NCI-H2196 (cell line): ENCODE data around the gene MLXIPL.
"Not testable (repeated sequence)": the region's sequence is repeated elsewhere in the genome, so short reads cannot be mapped to it uniquely, and the experiment has no call there.

ENCODE experiments used
- DNase-seq: peaks from one replicate; lab custom pipeline; 2025; ENCODE audit not compliant: unreplicated experiment; lab: John Stamatoyannopoulos, UW

MLXIPL gene

DNA sequence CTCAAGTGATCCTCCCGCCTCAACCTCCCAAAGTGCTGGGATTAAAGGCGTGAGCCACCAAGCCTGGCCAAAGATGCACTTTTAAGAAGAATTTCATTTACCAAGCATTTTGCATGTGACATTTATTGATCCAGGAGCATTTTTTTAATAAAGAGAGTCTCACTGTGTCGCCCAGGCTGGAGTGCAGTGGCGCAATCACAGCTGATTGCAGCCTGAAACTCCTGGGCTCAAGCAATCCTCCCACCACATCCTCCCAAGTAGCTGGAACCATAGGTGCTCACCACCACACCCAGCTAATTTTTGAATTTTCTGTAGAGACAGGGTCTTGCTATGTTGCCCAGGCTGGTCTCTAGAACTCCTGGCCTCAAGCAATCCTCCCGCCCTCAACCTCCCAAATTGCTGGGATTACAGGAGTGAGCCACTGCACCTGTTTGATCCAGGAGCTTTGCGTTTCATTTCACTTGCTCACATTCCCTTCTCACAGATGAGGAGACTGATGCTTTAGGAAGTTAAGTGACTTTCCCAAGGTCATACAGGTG is 41.6 kb downstream of the MLXIPL start:
- DNase-seq: no peak

DNA sequence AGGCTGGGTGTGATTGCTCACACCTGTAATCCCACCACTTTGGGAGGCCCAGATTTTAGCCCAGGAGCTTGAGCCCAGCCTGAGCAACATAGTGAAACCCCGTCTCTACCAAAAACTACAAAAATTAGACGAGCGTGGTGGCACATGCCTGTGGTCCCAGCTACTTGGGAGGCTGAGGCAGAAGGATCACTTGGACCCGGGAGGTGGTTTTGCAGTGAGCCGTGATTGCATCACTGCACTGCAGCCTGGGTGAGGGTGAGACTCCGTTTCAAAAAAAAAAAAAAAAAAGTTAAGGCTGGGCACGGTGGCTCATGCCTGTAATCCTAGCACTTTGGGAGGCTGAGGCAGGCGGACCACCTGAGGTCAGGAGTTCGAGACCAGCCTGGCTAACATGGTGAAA is 43.3 kb downstream of the MLXIPL start:
- not testable (repeated sequence) for DNase-seq

DNA sequence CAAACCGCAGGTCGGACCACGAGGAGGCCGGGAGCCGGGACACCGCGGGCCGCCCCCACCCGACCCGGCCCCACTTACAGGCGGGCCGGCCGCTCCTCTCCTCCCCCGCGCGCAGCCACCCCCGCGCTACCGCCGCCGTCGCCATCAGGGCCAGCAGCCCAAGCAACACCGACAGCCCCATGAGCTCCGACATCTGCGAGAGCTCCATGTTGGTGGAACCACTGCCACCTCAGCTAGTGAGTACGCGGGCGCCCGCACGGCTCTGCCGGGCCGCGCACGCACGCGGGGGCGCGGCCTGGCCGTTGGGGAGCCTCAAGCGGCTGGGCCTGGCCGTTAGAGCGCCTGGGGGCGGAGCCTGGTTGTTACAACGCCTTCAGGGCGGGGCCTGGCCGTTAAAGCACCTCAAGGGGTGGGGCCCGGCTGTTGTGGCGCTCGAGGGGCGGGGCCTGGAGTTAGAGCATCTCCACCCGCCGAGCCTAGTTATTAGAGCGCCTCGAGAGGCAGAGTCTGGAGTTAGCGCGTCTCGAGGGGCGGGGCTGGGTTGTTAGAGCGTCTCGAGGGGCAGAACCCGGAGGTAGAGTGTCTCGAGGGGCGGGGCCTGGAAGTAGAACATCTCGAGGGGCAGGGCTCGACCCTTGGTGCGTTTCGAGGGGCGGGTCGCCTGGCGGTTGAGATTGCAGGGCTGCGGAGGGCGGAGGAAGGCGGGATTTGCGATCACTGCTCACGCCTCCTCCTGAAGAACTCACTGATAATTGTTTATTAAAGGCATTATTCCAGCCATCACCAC is 45.8 kb downstream of the MLXIPL start, which contains the start of gene TBL2:
Gene TBL2 (minus strand): TSS at position 238 of the 787 bp plus-strand sequence. CDS start 30 bp downstream, at position 208.
- DNase-seq: peak; percentile 99

DNA sequence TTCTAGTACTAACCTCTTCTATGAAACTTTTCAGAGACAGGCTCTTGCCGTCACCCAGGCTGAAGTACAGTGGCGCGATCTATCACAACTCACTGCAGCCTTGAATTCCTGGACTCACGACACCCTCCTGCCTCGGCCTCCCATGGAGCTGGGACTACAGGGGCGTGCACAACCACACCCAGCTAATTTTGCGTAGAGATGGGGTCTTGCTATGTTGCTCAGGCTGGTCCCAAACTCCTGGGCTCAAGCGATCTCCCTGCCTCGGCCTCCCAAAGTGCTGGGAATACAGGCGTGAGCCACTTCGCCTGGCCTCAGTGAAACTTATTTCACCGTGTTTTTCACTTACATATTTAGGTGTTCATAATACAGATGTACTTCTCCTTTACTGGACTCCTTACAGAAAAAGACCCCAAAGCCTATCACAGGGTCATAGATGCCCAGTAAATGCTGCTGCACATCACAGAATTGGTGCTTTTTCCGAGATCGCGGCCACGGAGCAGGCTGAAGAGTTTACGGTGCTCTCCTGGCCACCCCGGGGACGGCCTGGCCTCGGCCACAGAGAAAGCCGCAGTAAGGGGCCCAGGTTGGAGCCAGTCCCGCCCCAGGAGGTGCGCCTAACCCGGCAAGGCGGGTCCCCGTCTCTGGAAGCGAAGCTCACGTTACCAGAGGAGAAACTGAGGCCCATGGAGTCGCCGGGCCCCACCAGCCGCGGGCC is 46.5 kb downstream of the MLXIPL start:
- no peak for DNase-seq

DNA sequence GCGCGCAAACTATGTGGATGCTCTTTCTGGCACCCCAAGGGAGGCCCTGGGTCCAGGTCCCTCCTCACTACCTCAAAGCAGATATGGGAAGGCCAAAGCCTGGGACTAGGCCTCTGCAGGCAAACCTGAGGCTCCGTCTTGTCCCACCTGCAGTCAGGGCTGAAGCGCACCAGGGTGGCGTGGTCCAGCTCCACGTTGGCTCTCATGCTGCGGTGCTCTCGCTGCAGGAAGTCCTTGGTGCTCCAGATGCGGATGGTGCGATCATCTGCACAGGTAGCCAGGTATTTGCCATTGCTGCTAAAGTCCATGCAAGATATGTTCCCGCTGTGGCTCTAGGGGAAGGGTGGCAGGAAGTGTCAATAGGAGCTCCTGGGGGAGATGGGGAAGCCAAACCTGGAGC is 50.5 kb downstream of the MLXIPL start:
- no peak for DNase-seq

DNA sequence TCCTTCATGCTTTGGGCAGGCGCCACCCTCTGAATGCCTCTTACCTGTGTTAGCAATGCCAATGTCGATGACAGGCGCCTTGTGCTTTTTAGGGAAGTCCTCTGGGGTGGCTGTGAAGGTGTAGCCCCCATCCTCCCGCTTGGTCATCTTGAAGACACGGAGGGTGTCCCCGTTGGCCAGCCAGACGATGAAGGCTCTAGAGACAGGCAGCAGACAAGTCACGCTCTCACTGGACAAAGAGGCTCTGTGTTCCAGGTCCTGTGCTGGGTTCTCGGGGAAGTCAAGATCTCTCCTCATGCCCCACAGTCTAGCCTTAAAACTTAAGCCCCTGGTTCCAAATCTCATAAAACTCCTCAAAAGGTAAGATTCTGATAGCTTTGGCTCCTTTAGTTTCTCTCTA is 51.0 kb downstream of the MLXIPL start:
- no peak for DNase-seq

DNA sequence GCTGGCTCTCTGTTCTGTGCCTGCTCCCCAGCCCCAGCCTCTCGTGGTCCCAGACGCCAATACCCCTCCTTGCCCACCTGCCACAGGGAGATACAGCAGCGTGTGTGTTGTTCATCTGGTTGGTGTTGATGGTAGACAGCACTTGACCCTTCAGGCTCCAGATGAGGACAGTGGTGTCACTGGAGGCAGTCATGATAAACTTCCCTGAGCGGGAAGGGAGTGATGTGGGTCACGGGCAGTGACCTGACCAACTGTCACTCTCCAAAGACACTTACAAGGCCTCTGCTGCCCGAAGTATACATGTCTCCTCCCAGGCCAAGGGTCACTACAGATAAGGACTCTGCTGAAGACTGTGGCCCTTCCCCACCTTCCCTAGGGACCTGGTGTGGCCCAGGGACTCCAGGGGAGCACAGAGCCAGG is 51.5 kb downstream of the MLXIPL start:
- no peak for DNase-seq

DNA sequence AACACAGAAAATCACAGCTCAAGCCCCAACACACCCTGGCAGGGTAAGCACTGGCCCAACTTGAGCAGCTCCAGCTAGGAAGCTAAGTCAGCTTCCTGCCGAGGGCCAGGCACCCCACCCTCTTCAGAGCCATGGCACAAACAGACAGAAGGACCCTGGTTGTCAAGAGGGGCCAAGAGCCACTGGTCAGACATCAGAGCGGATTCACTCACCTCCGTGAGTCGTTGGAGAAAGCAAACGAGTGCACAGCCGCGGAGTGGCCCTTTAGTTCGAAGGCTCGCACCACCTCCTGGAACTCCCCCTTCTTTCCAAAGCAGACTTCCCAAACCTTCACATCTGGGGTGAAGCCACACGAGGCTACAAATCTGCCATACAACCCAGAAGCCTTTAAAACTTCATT is 53.3 kb downstream of the MLXIPL start:
- DNase-seq: no peak

DNA sequence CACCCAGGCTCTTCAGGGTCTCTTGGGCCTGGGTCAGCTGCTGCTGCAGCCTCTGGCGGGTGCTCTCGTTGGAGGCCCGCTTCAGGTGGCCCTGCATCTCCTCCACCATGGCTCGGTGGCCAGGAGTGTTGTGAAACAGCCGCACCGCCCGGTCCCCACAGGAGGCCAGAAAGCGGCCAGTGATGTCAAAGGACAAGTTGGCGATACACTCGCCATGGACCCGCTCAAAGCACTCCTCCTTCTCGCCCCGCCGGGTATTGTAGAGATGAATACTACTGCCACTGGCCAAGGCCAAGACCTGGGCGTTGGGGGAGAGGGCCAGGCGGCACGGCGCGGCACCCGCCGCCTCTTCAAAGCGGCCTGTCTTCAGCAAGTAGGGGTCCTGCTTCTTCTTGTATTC is 53.8 kb downstream of the MLXIPL start:
- no peak for DNase-seq

DNA sequence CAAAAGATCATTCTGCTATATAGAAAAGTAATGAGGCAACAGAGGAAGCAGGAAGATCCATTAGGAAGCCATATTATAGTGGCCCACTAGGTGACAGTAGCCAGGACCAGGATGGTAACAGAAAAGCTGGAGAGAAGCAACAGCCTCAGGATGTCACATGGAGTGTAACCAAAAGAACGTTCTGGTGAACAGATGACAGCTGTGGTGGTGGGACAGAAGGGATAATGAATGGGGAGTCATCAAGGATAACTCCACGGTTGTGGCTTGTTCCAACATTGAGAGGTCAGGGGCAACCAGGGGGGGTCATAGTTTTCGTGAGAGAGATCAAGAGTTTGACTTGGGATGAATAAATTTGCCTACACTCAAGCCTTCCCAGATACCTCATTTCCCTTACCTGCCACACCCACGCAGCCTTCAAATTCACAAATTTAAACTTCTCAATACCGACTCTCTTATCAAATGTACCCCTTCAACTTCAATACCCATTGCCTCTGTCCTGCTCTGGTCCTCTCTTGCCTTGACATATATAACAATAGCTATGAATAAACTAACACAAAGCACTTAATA is 55.2 kb downstream of the MLXIPL start:
- DNase-seq: no peak

DNA sequence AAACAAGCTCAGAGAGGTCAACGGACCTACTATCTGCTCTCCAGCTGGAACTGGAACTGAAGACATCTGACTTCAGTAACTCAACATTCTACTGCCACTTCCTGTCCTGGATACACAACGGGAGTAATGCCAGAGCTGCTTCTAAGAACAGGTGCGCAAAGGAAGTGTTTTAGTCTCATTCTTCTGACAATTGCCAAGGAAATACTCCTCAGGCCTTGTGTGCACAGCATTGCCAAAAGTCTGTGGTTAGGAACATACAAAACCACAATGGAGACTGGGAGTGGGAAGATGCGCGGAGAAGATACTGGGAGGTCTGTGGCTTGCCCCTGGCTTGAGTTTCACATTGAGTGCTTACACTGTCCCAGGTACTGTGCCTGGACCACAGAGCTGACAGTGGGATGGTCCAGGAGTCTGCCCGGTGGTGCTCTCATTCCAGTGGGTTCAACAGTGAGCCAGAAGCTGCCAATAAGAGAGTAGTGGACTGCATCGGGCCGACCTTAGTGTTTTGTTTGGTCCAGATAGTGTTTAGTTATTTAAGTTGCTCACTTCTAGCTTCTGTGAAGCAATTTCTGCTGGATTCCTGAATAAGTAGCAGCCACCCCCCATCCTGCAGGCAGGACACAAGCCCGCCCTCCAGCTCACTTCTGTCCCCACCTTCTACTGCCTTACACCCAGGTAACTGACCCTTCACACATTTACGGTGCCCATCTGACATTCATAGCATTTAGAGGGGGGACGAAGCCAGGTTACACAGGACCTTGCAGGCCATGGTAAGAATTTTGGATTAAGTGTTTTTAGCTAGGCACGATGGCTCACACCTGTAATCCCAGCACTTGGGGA is 56.3 kb downstream of the MLXIPL start:
- DNase-seq: no peak

DNA sequence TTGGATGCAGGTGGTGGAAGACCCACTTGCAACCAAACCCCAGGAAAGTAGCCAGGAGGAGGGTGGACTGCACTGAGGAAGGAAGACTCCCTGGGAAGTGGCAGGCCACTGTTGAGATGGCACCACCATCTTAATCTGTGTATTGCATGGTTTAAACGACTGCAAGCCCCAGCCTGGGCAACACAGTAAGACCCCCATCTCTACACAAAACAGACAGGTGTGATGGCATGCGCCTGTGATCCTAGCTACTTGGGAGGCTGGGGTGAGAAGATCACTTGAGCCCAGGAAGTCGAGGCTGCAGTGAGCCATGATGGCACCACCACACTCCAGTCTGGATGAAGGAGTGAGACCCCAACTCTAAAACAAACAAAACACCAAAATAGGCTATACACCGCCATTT is 57.2 kb downstream of the MLXIPL start:
- DNase-seq: no peak

DNA sequence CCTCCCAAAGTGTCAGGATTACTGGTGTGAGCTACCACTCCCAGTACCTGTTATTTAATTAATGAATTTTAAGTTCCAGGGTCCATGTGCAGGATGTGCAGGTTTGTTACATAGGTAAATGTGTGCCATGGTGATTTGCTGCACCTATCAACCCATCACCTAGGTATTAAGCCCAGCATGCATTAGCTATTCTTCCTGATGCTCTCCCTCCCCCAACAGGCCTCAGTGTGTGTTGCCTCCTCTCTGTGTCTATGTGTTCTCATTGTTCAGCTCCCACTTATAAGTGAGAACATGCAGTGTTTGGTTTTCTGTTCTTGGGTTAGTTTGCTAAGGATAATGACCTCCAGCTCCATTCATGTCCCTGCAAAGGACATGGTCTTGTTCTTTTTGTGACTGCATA is 57.9 kb downstream of the MLXIPL start:
- DNase-seq: not testable (repeated sequence)

DNA sequence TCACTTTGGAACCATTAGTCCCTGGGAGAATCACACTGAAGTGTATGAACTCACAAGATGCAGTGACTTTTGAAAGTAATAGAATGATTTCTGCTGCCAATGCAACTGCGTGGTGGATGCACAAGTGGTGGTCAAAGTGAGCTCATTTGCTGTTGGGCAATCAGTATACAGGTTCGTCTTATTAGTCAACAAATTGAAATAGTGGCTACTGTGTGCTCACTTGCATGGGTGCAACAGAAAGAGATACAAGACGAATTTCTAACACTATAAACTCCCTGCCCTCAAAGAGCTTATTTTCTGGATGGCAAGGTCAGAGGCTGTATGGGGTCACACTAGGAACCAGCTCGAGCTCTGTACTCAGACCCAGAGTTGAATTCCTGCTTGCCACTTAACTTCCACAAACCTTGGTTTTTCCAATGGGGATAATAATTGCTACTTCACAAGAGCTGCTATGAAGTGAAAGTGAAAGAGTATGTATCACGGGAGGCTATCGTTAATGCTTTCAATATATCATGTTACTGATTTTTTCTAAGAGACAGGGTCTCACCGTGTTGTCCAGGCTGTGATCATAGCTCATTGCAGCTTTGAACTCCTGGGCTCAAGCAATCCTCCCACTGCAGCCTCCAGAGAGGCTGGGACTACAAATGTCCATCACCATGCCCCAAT is 58.5 kb downstream of the MLXIPL start:
- DNase-seq: no peak

DNA sequence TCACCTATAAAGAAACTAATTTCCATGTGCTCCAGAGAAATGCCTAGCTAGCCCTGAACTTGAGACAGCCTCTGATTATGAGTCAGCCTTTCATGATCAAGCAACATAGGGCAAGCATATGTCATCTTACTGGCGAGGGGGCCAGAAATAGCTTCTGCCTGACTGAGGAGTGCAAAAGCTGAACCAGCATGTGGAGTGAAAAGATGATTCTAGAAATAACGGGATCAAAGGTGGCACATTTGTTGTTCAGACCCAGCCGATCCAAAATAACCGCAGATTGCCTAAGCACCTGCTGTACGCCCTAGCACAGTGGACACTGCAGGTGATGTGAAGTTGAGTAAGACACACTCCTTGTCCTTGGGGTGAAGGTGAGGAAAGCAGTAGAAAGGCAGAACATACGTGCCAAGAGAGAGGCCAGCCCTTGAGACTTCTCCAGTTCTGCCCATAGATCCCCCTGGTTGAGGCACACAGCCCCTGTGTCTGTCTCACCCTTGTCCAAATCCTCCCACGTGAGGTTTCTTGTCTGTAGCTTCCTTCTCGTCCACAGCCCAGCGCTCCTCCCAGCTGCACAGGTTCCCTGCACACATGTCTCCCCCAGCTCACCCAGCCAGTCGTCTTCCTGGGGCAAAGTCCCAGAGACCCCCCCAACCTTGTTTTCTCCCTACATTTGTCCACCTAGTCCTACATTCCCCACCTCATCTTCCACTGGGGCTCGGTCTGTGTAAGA is 64.0 kb downstream of the MLXIPL start:
- no peak for DNase-seq

DNA sequence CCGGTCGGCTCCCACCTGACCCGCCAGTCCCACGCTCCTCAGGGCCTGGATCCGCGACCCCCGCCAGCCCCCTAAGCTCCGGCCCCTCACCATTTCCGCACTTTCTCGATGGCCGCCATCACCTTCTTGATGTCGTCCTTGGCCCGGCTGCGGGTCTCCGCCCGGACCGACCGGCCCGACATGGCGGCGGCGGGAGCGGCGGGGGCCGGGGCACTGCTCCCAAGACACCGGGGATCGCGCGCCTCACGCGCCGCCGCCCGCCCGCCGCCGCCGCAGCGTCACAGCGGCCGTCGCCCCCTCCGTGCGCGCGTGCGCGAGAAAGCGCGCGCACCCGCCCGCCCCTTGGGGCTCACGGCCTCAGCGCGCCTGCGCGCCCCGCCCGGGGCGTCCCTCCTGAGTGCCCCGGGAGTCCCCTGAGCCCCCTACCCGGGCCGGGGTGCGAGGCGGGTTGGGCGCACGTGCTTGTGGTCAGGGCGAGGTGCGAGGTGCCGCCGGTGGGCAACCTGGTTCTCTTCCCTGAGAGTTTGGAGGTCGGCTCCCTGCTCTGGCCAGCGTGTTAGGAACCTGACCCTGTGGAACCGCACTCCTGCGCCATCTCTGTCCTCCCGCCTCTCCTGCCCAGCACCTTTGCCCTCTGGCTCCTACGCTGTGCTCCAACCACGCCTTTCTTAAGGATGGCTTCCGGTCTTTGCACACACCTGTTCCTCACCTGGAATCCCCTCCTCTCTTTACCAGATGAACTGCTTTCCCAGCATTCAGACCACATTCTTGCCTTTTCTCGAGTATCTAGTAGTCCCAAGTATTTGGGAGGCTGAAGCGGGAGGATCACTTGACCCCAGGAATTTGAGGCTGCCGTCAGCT is 66.7 kb downstream of the MLXIPL start, which contains the start of gene BCL7B:
Gene BCL7B (minus strand): TSS at position 294 of the 861 bp plus-strand sequence. CDS start 112 bp downstream, at position 182.
- peak; percentile 93 for DNase-seq

DNA sequence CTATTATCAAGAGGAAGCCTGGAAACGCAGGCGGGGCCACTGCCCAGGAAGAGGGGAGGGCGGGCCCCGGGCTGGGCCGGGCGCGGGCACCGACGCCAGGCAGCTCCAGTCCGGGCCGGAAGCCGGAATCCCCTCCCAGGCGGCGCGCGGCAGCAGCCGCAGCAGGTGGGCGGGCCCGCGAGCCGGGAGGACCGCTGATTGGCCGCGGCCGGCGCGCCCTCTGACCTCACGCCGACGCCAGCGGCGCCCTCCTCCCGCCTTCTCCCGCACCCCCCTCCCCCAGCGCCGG is 67.3 kb downstream of the MLXIPL start:
- DNase-seq: peak; percentile 95

DNA sequence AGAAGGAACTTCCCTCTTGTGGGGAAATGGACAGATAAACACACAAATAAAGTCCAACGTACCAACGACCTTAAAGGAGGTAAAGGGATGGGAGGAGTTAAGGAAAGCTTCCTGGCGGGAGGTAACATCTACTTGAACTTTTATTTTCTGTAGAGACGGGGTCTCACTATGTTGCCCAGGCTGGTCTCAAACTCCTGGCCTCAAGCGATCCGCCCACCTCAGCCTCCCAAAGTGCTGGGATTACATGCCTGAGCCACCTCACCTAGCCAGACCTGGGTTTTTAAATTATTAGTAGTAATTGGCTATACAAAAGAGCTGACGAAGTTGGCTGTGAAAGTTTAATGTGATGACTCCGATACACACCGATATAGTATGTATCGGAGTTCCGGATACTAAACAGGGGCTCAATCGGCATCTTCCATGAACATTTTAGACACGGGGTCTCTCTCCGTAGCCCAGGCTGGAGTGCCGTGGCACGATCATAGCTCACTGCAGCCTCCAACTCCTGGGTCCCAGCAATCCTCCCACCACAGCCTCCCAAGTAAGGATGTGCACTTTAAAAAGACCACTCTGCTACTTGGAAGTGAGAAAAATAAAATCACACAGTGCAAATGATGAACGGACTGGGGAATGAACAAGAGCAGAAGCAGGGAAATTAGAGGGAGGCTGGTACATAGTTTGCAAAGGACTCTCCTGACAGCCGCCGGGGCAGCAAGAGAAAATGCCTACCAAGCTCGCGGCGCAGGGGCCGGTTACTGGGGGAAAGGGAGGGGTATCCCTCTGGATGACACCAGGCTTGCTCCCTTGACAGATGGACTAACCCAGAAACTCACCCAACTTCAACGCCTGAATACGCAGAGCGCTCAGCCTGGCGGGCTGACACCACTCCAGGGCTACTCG is 67.9 kb downstream of the MLXIPL start:
- DNase-seq: no peak
